Neuronal stem cell (in vitro differentiated cells): ENCODE data around the gene AFF3.

Experiments used
- DNase-seq: peaks from one replicate; pipeline ENCODE4 v3.0.0-alpha.2; 2013; ENCODE audit warnings: low spot score
- H2AFZ ChIP-seq: one replicate; pipeline ENCODE4 v1.6.1; 2013; ENCODE audit warnings: mild to moderate bottlenecking, low read length, inconsistent platforms
- H2AK5ac ChIP-seq: 2 replicates; pipeline ENCODE4 v1.6.1; 2013; ENCODE audit warnings: low read depth, mild to moderate bottlenecking, inconsistent platforms, low read length, moderate library complexity, mixed read lengths
- H2BK120ac ChIP-seq: 2 replicates; pipeline ENCODE4 v1.6.1; 2013; ENCODE audit warnings: low read depth, mild to moderate bottlenecking, inconsistent platforms, low read length, moderate library complexity, mixed read lengths
- H2BK12ac ChIP-seq: one replicate; pipeline ENCODE4 v1.6.1; 2013; ENCODE audit warnings: low read length, inconsistent platforms
- H2BK15ac ChIP-seq: 2 replicates; pipeline ENCODE4 v1.6.1; 2013; ENCODE audit warnings: mild to moderate bottlenecking, low read length, inconsistent platforms, mixed read lengths
- H2BK5ac ChIP-seq: one replicate; pipeline ENCODE4 v1.6.1; 2013; ENCODE audit warnings: inconsistent platforms, mild to moderate bottlenecking, low read length, moderate library complexity
- H3K14ac ChIP-seq: one replicate; pipeline ENCODE4 v1.6.1; 2013; ENCODE audit warnings: low read length, inconsistent platforms
- H3K18ac ChIP-seq: 2 replicates; pipeline ENCODE4 v1.6.1; 2013; ENCODE audit warnings: low read length, inconsistent platforms
- H3K23ac ChIP-seq: 2 replicates; pipeline ENCODE4 v1.6.1; 2013; ENCODE audit warnings: low read depth, mild to moderate bottlenecking, mixed read lengths, low read length, inconsistent platforms; ENCODE audit not compliant: poor library complexity
- H3K27ac ChIP-seq: replicated peaks from 3 replicates; pipeline ENCODE4 v1.5.1; 2013; ENCODE audit warnings: low read length, inconsistent platforms
- H3K27me3 ChIP-seq, 3 experiments: 2 replicates each; pipeline ENCODE4 v1.6.1; 2013; ENCODE audit warnings: low read length in 3 of 3, mild to moderate bottlenecking in 2 of 3, inconsistent platforms in 1 of 3, low read depth in 1 of 3, mixed read lengths in 1 of 3, moderate library complexity in 1 of 3; ENCODE audit not compliant: control insufficient read depth in 3 of 3, insufficient read depth in 3 of 3
- H3K36me3 ChIP-seq, 2 donors: replicated peaks in 1 of 2; 2 replicates each; pipeline ENCODE4 v1.6.1; 2013; ENCODE audit warnings: low read length in 2 of 2; ENCODE audit not compliant: control insufficient read depth in 2 of 2, insufficient read depth in 2 of 2
- H3K4ac ChIP-seq: 2 replicates; pipeline ENCODE4 v1.6.1; 2013; ENCODE audit warnings: inconsistent platforms, mild to moderate bottlenecking, low read length, moderate library complexity
- H3K4me1 ChIP-seq, 2 donors: 1 replicate in 1 of 2; 2 replicates in 1 of 2; pipeline ENCODE4 v1.6.1; 2013; ENCODE audit warnings: low read length in 2 of 2, low read depth in 1 of 2; ENCODE audit not compliant: control insufficient read depth in 2 of 2, insufficient read depth in 1 of 2
- H3K4me2 ChIP-seq: one replicate; pipeline ENCODE4 v1.6.1; 2013; ENCODE audit warnings: mild to moderate bottlenecking, low read length, inconsistent platforms; ENCODE audit not compliant: insufficient read depth, poor library complexity, severe bottlenecking
- H3K4me3 ChIP-seq, 2 donors: 2 replicates each; pipeline ENCODE4 v1.5.1; 2013; ENCODE audit warnings: low read length in 2 of 2, mild to moderate bottlenecking in 2 of 2, inconsistent platforms in 1 of 2, moderate library complexity in 1 of 2
- H3K79me1 ChIP-seq: one replicate; pipeline ENCODE4 v1.6.1; 2013; ENCODE audit warnings: low read depth, mild to moderate bottlenecking, inconsistent platforms, low read length, moderate library complexity
- H3K9ac ChIP-seq: one replicate; pipeline ENCODE4 v1.6.1; 2013; ENCODE audit warnings: mild to moderate bottlenecking, low read depth, low read length, inconsistent platforms; ENCODE audit not compliant: poor library complexity
- H3K9me3 ChIP-seq, 2 donors: replicated peaks in 1 of 2; 2 replicates each; pipeline versions ENCODE3 to v1.6.1; 2013; ENCODE audit warnings: low read length in 2 of 2, mild to moderate bottlenecking in 2 of 2, inconsistent platforms in 1 of 2, low read depth in 1 of 2, mixed read lengths in 1 of 2, moderate library complexity in 1 of 2; ENCODE audit not compliant: control insufficient read depth in 2 of 2, insufficient read depth in 1 of 2
- H4K8ac ChIP-seq: one replicate; pipeline ENCODE4 v1.6.1; 2013; ENCODE audit warnings: low read depth, mild to moderate bottlenecking, inconsistent platforms, low read length, moderate library complexity
- H4K91ac ChIP-seq: one replicate; pipeline ENCODE4 v1.6.1; 2013; ENCODE audit warnings: low read length, low read depth, mild to moderate bottlenecking, inconsistent platforms; ENCODE audit not compliant: poor library complexity
- WGBS, 2 donors: extraction: QIAGEN DNeasy Blood & Tissue Kit; methylation state at CpG; one replicate each; pipeline ENCODE4 v1.1.7; 2013; ENCODE audit warnings: missing lambda C conversion rate in 2 of 2, mixed read lengths in 1 of 2; ENCODE audit not compliant: insufficient read length in 2 of 2, insufficient replicate concordance in 1 of 2; ENCODE audit errors: extremely low coverage in 2 of 2; 5-methylcytosine and 5-hydroxymethylcytosine counted together

AFF3 gene

DNA sequence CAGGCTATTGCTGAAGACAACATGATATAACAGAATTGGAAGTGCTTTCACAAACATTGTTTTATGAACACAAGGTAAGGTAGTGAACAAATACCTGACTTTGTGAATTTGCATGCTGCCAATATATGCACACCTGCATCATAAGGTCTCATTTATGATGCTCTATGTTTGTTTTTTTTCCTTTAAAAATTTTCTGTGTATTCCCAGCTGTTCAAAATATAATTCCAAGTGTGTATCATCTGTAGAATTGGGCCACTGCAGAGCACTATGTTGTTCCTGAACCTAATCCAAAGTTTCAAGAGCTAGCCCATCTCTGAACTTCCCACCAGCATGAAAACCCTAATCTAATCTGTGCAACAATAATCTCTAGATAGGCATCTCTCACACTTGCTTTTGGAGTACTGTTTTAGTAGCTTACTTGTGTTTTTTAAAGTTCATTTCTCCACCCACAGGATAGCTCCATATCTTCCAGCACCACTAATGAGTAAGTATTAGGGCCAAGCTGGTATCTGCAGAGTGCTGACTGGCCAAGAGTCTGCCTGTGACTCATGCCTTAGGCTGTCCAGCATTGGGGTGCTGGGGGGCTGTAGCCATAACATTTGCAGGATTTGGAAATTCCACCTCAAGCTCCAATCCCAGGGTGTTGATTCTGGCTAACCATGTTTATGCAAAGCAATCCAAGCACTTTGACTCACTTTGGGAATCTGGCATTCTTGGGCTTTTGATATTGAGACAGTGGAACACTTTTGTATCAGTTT is 444.4 kb downstream of the AFF3 start:
- H2AK5ac ChIP-seq, result no peak overlapping the region
- H3K79me1 ChIP-seq, result no peaks in the 10 kb centered on the region
- no peak overlapping the region for H3K27ac ChIP-seq
- no peaks in the 10 kb centered on the region for H3K9me3 ChIP-seq
- H2BK12ac ChIP-seq, result no peak overlapping the region
- no peak overlapping the region for H3K4me2 ChIP-seq
- H2BK5ac ChIP-seq, result no peak overlapping the region
- H3K36me3 ChIP-seq, result no peaks in the 10 kb centered on the region
- no peak overlapping the region for H3K18ac ChIP-seq
- H3K4me3 ChIP-seq, result no peak overlapping the region
- no peak overlapping the region for H4K91ac ChIP-seq
- DNase-seq, result no peak
- no peak overlapping the region for H2AFZ ChIP-seq
- H3K27me3 ChIP-seq, result no peaks in the 10 kb centered on the region
- no peak overlapping the region for H3K23ac ChIP-seq
- peaks cover 0 to 2% of the 10 kb centered on the region in 2 donors for H3K4me1 ChIP-seq
- no peak overlapping the region for H3K4ac ChIP-seq
- no peak overlapping the region for H2BK15ac ChIP-seq
- H2BK120ac ChIP-seq, result no peak overlapping the region
- no peak overlapping the region for H4K8ac ChIP-seq
- H3K14ac ChIP-seq, result no peak overlapping the region
- no peak overlapping the region for H3K9ac ChIP-seq

DNA sequence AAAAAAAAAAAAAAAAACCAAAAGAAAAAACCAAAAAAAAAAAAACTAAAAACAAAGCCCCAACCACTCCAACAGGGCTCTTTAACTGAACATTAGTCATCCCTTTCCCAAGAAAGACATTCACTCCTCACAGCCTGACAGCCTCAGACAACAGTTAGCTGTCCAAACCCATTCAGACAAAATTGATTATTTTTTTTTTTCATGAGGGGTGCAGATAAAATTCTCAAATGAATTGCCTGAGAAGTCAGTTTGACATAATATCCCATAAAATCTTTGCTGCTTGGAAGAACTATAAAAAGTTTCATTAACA is 446.5 kb downstream of the AFF3 start:
- Histone ChIP-seq H3K4me3 (no peak overlapping the region), H2BK15ac (no peak overlapping the region), H3K9me3 (no peaks in the 10 kb centered on the region), H4K91ac (no peak overlapping the region), H3K4me1 (peaks cover 0 to 2% of the 10 kb centered on the region in 2 donors), H3K14ac (no peak overlapping the region), H3K9ac (no peak overlapping the region), H3K18ac (no peak overlapping the region), H2BK5ac (no peak overlapping the region), H2BK12ac (no peak overlapping the region), H3K36me3 (no peaks in the 10 kb centered on the region), H2AK5ac (no peak overlapping the region), H3K79me1 (no peaks in the 10 kb centered on the region), H2AFZ (no peak overlapping the region), H3K23ac (no peak overlapping the region), H2BK120ac (no peak overlapping the region), H3K4ac (no peak overlapping the region), H4K8ac (no peak overlapping the region), H3K4me2 (no peak overlapping the region), H3K27ac (no peak overlapping the region), H3K27me3 (no peaks in the 10 kb centered on the region)
- no peak for DNase-seq

DNA sequence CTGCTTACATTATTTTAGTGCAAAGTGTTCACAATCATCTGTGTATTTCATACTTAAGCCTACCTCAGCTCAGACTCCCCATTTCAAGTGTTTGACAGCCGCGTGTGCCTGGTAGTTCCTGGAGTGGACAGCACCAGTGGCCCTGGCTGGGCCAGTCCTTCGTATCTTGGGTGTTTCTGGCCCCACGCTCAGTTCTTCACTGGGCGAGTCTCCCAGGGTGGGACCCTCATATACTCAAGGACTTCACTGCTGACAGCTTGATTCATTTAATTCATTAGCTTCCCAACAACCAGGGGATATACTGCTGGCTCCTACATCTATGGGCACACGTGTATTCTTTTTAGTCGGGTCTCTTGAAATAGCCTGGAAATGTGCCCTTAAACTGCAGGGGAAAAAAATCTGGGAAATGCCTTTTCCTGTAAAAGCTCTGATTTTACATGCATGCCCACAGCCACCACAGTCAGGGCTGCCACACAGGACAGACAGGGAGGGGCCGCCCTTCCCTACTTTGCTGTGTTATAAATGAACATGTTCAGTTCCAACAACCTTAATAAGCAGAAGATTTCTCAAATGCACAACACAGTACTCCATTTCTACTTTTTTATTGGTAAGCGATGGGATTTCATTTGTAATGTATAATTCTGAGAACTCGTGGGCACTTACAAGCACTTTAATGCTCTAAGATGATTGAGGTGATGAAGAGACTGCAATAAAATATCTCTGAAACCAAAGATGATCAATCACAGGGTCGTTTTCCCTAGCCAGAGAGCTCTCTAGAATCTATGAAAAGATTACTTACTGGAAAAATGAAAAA is 447.1 kb downstream of the AFF3 start:
- Histone ChIP-seq H3K27ac (no peak overlapping the region), H2BK120ac (no peak overlapping the region), H4K8ac (no peak overlapping the region), H2BK5ac (no peak overlapping the region), H3K27me3 (no peaks in the 10 kb centered on the region), H3K14ac (no peak overlapping the region), H3K36me3 (no peaks in the 10 kb centered on the region), H3K4me3 (no peak overlapping the region), H3K9me3 (no peaks in the 10 kb centered on the region), H2AK5ac (no peak overlapping the region), H3K4ac (no peak overlapping the region), H3K79me1 (no peaks in the 10 kb centered on the region), H4K91ac (no peak overlapping the region), H2BK15ac (no peak overlapping the region), H3K4me2 (no peak overlapping the region), H3K9ac (no peak overlapping the region), H3K23ac (no peak overlapping the region), H3K18ac (no peak overlapping the region), H2AFZ (no peak overlapping the region), H2BK12ac (no peak overlapping the region), H3K4me1 (peaks cover 0 to 2% of the 10 kb centered on the region in 2 donors)
- no CpG with 5 or more reads among the region's 11 CpGs for WGBS, 2 donors
- no peak for DNase-seq

DNA sequence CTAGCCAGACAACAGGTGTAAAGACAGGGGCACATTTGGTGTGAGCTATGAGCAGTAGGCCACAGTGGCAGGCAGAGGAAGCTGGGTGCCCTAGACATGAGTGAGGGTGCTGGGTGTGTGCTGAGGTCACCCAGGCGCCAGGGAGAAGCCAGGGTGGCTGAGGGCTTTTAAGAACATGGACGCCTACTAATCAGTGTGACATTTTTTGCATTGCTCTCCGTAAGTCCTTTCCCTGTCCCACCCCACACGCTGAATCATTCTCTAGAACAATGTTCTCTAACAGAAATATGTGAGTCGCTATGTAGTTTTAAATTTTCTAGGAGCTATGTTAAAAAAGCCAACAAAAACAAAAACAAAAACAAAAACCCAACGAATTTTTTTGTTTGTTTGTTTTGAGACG is 448.1 kb downstream of the AFF3 start:
- no peaks in the 10 kb centered on the region for H3K79me1 ChIP-seq
- no peak overlapping the region for H2BK5ac ChIP-seq
- no peaks in the 10 kb centered on the region for H3K36me3 ChIP-seq
- H3K14ac ChIP-seq, result no peak overlapping the region
- no peaks in the 10 kb centered on the region for H3K27me3 ChIP-seq
- H2AFZ ChIP-seq, result no peak overlapping the region
- no peak overlapping the region for H3K27ac ChIP-seq
- peak overlapping the region; percentile 52 for H3K18ac ChIP-seq
- no peaks in the 10 kb centered on the region for H3K9me3 ChIP-seq
- no peak overlapping the region for H3K9ac ChIP-seq
- H4K8ac ChIP-seq, result no peak overlapping the region
- H3K23ac ChIP-seq, result no peak overlapping the region
- no peak overlapping the region for H2AK5ac ChIP-seq
- no peak overlapping the region for H2BK120ac ChIP-seq
- no peak overlapping the region for H3K4me2 ChIP-seq
- no peak overlapping the region for H4K91ac ChIP-seq
- no peak overlapping the region for H3K4me3 ChIP-seq
- no CpG with 5 or more reads among the region's 7 CpGs for WGBS, 2 donors
- H3K4me1 ChIP-seq, result no peaks in the 10 kb centered on the region
- no peak for DNase-seq
- no peak overlapping the region for H2BK12ac ChIP-seq
- no peak overlapping the region for H2BK15ac ChIP-seq
- no peak overlapping the region for H3K4ac ChIP-seq
